Sigmoid colon (tissue), 7 donors: Measurements from ENCODE around the gene GNG11. TPM values are rescaled to one million over a fixed set of nuclear protein-coding genes. Genes with fewer than 3 reads are reported as not detected.

Experiments used
- DNase-seq: peaks from one replicate; pipeline ENCODE4 v3.0.0-alpha.2; 2019
- H3K27ac ChIP-seq, 4 donors: fragments of 200-600 bp; sonication (generic); one replicate each; pipeline ENCODE4 v1.5.1; 2016 to 2019; ENCODE audit warnings: mild to moderate bottlenecking in 1 of 4
- H3K27me3 ChIP-seq, 3 donors: fragments of 200-600 bp; sonication (generic); one replicate each; pipeline ENCODE4 v1.5.1; 2019; ENCODE audit warnings: mild to moderate bottlenecking in 1 of 3
- H3K36me3 ChIP-seq, 4 donors: fragments of 200-600 bp; sonication (generic); one replicate each; pipeline ENCODE4 v1.5.1; 2016 to 2019
- H3K4me1 ChIP-seq, 4 donors: fragments of 200-600 bp; sonication (generic); one replicate each; pipeline ENCODE4 v1.5.1; 2017 to 2019
- H3K4me3 ChIP-seq, 4 donors: fragments of 200-600 bp; sonication (generic); one replicate each; pipeline ENCODE4 v1.5.1; 2017 to 2019; ENCODE audit warnings: mild to moderate bottlenecking in 2 of 4, moderate library complexity in 1 of 4
- H3K9me3 ChIP-seq, 4 donors: fragments of 200-600 bp in 3 of 4; sonication (generic) in 3 of 4; one replicate each; pipeline versions ENCODE4 v1.5.1 to v1.6.1; 2013 to 2019
- EP300 ChIP-seq, 4 donors: sonication (generic); formaldehyde crosslinking; IDR thresholded peaks; one replicate each; pipeline ENCODE4 v1.6.1; 2017; ENCODE audit warnings: antibody characterized with exemption in 4 of 4
- POLR2A ChIP-seq, 2 donors: fragments of 450-650 bp; IDR thresholded peaks; one replicate each; pipeline ENCODE4 v1.6.1; 2016; ENCODE audit warnings: antibody characterized with exemption in 2 of 2, mild to moderate bottlenecking in 2 of 2, moderate library complexity in 2 of 2
- POLR2AphosphoS5 ChIP-seq, 4 donors: sonication (generic); formaldehyde crosslinking; IDR thresholded peaks; one replicate each; pipeline ENCODE4 v1.6.1; 2017; ENCODE audit warnings: antibody characterized with exemption in 4 of 4
- whole genome bisulfite sequencing, 2 donors: extraction: QIAGEN DNeasy Blood & Tissue Kit; methylation state at CpG; one replicate each; pipeline ENCODE4 v1.1.7; 2013; 5-methylcytosine and 5-hydroxymethylcytosine counted together
- intact Hi-C: fragments of 100-400 bp; cut with DNase I; formaldehyde crosslinking; loops from one replicate; pipeline ENCODE4 v1.15.1; 2023
- polyA plus RNA-seq, 3 donors: library from polyadenylated mRNA; stranded (reverse); fragments of 200-250 nt; gene quantifications; one replicate each; pipeline ENCODE4 v1.2.3, GENCODE V29; 2013
- total RNA-seq, 4 donors: library from RNA; depleted of rRNA; stranded (reverse); fragments of >200 nt; gene quantifications; one replicate each; pipeline ENCODE4 v1.1.0, GENCODE V29; 2016
- TF ChIP-seq, protein P1 (sequence below), 4 experiments: fragments of 450-650 bp in 3 of 4; fragments of 200-600 bp in 1 of 4; IDR thresholded peaks; one replicate each; pipeline ENCODE4 v1.5.1; 2016 to 2019; ENCODE audit warnings: antibody characterized with exemption in 4 of 4, mild to moderate bottlenecking in 3 of 4, moderate library complexity in 2 of 4
- donor health status: healthy with polysubstance abuse.
- donor health status: Bipolar disorder and iron deficiency.
- donor health status: healthy.

Gene GNG11
- total and polyA plus RNA-seq, 7 donors: 8.1 to 34.2 (median 14.1) TPM

DNA sequence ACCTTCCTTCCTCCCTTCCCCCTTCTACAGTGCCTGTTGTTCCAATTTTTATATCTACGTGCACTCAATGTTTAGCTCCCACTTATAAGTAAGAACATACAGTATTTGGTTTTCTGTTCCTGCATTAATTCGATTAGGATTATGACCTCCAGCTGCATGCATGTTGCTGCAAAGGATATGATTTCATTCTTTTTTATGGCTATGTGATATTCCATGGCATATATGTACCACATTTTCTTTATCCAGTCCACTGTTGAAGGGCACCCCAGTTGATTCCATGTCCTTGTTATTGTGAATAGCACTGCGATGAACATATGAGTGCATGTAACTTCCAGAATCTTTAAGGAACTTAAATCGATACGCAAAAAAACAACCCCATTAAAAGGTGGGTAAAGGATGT, 42.7 kb downstream of the GNG11 start:
- Histone ChIP-seq H3K36me3 (no peaks in the 10 kb centered on the region), H3K27me3 (no peaks in the 10 kb centered on the region), H3K27ac (no peak overlapping the region), H3K4me3 (no peak overlapping the region), H3K4me1 (no peaks in the 10 kb centered on the region), H3K9me3 (no peaks in the 10 kb centered on the region)
- no peak for DNase-seq
- TF ChIP-seq POLR2A (IDR thresholded peaks at IDR 0.05): no peak
- no peak for TF ChIP-seq POLR2AphosphoS5 (IDR thresholded peaks at IDR 0.05)
- TF ChIP-seq, protein P1, sequence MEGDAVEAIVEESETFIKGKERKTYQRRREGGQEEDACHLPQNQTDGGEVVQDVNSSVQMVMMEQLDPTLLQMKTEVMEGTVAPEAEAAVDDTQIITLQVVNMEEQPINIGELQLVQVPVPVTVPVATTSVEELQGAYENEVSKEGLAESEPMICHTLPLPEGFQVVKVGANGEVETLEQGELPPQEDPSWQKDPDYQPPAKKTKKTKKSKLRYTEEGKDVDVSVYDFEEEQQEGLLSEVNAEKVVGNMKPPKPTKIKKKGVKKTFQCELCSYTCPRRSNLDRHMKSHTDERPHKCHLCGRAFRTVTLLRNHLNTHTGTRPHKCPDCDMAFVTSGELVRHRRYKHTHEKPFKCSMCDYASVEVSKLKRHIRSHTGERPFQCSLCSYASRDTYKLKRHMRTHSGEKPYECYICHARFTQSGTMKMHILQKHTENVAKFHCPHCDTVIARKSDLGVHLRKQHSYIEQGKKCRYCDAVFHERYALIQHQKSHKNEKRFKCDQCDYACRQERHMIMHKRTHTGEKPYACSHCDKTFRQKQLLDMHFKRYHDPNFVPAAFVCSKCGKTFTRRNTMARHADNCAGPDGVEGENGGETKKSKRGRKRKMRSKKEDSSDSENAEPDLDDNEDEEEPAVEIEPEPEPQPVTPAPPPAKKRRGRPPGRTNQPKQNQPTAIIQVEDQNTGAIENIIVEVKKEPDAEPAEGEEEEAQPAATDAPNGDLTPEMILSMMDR (IDR thresholded peaks at IDR 0.05): no peak
- no peak for TF ChIP-seq EP300 (IDR thresholded peaks at IDR 0.05)
- intact Hi-C loops: no loop called here
- 96% methylated on average over 5 of the region's 5 CpGs for WGBS, 2 donors

DNA sequence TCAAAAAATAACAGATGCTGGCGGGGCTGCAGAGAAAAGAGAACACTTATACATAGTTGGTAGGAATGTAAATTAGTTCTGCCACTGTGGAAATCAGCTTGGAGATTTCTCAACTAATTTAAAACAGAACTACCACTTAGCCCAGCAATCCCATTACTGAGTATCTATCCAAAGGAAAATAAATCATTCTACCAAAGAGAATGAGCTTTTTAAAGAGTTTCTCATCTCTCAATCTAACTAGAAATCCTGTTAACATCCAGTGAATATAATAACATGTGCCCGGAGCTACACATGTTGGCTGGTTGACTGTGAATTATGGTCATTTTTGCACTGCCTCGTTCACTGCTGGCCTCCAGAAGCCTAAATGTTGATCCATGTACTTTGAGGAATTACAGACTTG, 43.3 kb downstream of the GNG11 start:
- Histone ChIP-seq H3K27ac (no peak overlapping the region), H3K9me3 (no peaks in the 10 kb centered on the region), H3K4me3 (no peak overlapping the region), H3K27me3 (no peaks in the 10 kb centered on the region), H3K4me1 (no peaks in the 10 kb centered on the region), H3K36me3 (no peaks in the 10 kb centered on the region)
- DNase-seq: no peak
- intact Hi-C loops: no loop called here
- WGBS, 2 donors: 86 to 87% methylated on average over 3 of the region's 3 CpGs
- TF ChIP-seq EP300 (IDR thresholded peaks at IDR 0.05) (no peak), POLR2A (IDR thresholded peaks at IDR 0.05) (no peak), POLR2AphosphoS5 (IDR thresholded peaks at IDR 0.05) (no peak)
- TF ChIP-seq, protein P1 (IDR thresholded peaks at IDR 0.05): no peak

DNA sequence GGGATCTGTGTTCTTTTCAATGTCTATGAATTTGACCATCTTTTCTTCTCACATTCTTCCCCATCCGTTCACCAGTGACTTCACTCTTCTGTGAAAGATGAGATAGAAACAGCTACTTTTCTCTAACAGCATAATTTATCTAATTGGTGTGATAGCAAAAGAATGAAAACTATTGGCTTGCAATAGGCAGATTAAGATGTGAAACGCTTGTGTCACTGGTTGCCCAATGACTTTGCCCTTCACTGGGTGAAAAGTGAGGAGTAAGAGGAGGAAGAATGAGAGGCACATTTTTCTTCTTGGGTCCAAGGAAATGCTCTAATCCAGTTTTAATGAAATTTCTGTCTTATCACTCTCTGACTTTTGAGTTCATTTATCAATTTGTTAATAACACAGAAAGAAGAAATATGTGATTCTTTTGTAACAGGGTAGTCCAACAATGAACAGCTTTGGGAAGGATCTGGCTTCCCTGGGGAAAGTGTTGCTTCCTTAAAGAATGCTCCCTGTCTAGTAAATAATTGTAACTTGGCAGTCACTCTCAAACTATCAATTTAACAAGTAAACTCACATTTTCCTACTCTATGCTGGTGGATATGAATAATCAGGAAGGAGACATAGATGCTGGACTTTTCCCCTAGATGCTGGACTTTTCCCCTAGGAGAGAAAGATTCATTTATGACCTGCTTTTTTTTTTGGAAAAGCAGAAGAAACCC, 47.5 kb downstream of the GNG11 start:
- no peaks in the 10 kb centered on the region for H3K27me3 ChIP-seq
- no peaks in the 10 kb centered on the region for H3K36me3 ChIP-seq
- no peaks in the 10 kb centered on the region for H3K9me3 ChIP-seq
- intact Hi-C loops: no loop called here
- no peak for DNase-seq
- TF ChIP-seq EP300 (IDR thresholded peaks at IDR 0.05) (no peak), POLR2A (IDR thresholded peaks at IDR 0.05) (no peak), POLR2AphosphoS5 (IDR thresholded peaks at IDR 0.05) (no peak)
- TF ChIP-seq, protein P1 (IDR thresholded peaks at IDR 0.05): no peak
- WGBS, 2 donors: 84 to 89% methylated on average over 2 of the region's 2 CpGs
- no peak overlapping the region for H3K27ac ChIP-seq
- H3K4me3 ChIP-seq: no peak overlapping the region
- no peaks in the 10 kb centered on the region for H3K4me1 ChIP-seq

- intact Hi-C loops: no loop called here
- Histone ChIP-seq H3K27me3 (no peaks in the 10 kb centered on the region), H3K27ac (no peak overlapping the region), H3K36me3 (no peaks in the 10 kb centered on the region), H3K9me3 (no peaks in the 10 kb centered on the region), H3K4me1 (no peaks in the 10 kb centered on the region), H3K4me3 (no peak overlapping the region)
- TF ChIP-seq POLR2A (IDR thresholded peaks at IDR 0.05): no peak
- TF ChIP-seq, protein P1 (IDR thresholded peaks at IDR 0.05): no peak
- TF ChIP-seq POLR2AphosphoS5 (IDR thresholded peaks at IDR 0.05): no peak
- no peak for TF ChIP-seq EP300 (IDR thresholded peaks at IDR 0.05)
- no peak for DNase-seq
- WGBS, 2 donors: 86 to 90% methylated on average over 6 of the region's 6 CpGs
Measured at GRCh38 chr7:93972029-93972725, 50.6 kb downstream of the GNG11 start.
